GM13977 (cell line): ENCODE measurements around the gene OR2A12.
"Not testable (repeated sequence)": the region's sequence is repeated elsewhere in the genome, so short reads cannot be mapped to it uniquely, and the experiment has no call there.

Experiments
- DNase-seq: peaks from one replicate; pipeline ENCODE4 v3.0.0; 2012; ENCODE audit warnings: low spot score
- in situ Hi-C: fragments of 300-500 bp; cut with MboI; formaldehyde crosslinking; loops from one replicate; pipeline ENCODE4 v1.12.0; 2022; ENCODE audit warnings: low sequenced_read_pairs, low pct_unique_long_range_greater_than_20kb, mixed read lengths, inconsistent platforms; ENCODE audit not compliant: unreplicated experiment
- TF ChIP-seq, protein P1 (sequence below): IDR thresholded peaks from 2 replicates; pipeline ENCODE4 v1.5.1; 2012; ENCODE audit warnings: mild to moderate bottlenecking, control low read depth; ENCODE audit not compliant: insufficient read depth; ENCODE audit errors: extremely low read depth, missing control alignments

Gene OR2A12

DNA sequence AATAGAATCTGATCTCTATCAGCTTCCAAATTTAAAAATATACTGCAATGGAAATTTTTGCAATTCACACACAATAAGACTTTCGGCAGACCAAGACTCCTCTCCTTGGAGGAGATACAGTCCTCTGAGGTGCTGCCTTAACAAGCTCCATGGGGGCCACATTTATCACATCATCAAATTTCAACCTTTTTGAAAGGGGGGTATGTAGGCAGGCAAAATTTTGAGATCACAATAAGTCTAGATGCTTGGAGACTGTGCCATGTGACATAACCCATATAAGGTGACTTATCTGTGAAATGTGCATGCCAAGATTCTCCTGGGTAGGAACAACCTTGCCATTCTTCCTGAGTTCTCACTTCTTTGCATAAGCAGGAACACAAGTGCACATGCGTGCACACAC, at the start of gene OR2A12:
OR2A12 (plus strand) TSS at position 301 of the 400 bp plus-strand sequence. CDS start 8,830 bp downstream, outside the sequence.
- no peak for DNase-seq
- TF ChIP-seq, protein P1, sequence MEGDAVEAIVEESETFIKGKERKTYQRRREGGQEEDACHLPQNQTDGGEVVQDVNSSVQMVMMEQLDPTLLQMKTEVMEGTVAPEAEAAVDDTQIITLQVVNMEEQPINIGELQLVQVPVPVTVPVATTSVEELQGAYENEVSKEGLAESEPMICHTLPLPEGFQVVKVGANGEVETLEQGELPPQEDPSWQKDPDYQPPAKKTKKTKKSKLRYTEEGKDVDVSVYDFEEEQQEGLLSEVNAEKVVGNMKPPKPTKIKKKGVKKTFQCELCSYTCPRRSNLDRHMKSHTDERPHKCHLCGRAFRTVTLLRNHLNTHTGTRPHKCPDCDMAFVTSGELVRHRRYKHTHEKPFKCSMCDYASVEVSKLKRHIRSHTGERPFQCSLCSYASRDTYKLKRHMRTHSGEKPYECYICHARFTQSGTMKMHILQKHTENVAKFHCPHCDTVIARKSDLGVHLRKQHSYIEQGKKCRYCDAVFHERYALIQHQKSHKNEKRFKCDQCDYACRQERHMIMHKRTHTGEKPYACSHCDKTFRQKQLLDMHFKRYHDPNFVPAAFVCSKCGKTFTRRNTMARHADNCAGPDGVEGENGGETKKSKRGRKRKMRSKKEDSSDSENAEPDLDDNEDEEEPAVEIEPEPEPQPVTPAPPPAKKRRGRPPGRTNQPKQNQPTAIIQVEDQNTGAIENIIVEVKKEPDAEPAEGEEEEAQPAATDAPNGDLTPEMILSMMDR: no peak
- in situ Hi-C loops: no loop called here

GRCh38 chr7:144036302-144036885, 49.7 kb upstream of the OR2A12 start:
- TF ChIP-seq, protein P1: no peak
- in situ Hi-C loops: no loop called here
- no peak for DNase-seq

DNA sequence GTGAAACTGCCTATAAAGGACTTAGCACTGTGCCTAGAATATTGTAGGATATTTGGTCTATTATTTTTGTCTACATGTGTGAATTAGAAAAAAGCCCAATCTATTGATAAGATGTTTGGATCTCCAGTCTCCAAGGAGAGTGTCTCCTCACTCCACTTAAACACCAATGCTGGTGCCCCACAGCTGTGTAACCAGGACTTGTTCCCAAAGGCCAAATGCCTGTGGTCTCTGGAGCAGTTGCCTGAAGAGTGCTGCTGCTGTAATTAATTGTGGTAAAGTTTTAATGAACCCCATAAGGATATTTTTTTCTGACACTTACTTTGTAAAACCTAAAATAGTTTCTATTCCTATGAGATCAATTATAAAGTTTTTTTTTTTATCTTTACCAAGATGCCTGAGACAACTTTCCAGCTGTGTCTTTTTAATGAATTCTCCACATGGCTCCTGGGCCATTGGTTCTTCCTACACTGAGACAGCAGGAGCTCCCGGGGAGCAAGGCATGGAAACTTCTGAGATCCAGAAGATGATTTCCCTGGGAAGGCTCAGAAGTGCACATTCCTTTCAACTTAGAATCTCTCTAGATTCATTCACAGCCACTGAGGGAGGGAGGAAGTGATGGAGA, 48.6 kb upstream of the OR2A12 start:
- no peak for DNase-seq
- TF ChIP-seq, protein P1: no peak
- in situ Hi-C loops: no loop called here

DNA sequence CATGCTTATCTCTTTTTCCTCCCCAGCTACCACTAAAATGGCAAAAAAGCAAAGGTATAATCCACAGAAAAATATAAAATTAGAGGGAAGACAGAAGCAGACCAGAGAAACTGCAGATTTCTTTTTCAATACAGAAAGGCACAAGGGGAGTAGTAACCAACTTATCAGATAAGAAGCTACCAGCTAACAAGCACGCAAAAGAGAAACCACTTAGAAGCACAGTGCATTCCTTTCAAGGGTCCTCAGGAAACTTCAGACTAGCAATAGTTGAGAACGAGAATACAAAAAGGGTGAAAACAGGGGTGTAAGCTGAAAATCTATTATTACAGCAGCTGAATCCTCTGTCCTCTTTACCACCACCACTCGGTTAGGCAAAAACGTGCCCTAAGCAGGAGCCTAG, 47.2 kb upstream of the OR2A12 start:
- TF ChIP-seq, protein P1: no peak
- DNase-seq: no peak
- in situ Hi-C loops: no loop called here

GRCh38 chr7:144048648-144049047, 37.4 kb upstream of the OR2A12 start, which contains the start of gene OR2A5:
Gene OR2A5 (plus strand): TSS chr7:144048948. CDS start chr7:144050402, 1,454 bp downstream.
- in situ Hi-C loops: no loop called here
- TF ChIP-seq, protein P1: no peak
- no peak for DNase-seq

DNA sequence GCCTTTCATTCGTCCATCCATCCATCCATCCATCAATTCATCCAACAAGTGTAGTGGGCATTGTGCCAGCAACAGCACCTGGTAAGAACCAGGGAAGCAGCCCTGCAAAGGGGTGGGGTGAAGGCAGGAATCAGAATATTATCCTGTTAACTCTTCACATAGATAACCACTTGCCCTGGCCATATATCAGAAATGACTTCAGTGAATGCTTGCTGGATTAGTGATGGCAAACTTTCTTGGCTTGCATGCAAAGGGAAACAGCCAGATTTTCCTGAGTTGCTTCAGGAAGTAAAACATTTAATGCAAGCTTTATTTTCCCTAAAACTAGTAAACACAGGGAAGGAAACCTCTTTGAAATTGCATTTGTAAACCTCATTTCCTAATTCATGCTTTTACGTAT, 36.6 kb upstream of the OR2A12 start:
- DNase-seq: no peak
- in situ Hi-C loops: no loop called here
- TF ChIP-seq, protein P1: no peak

GRCh38 chr7:144050093-144050492, 36.0 kb upstream of the OR2A12 start:
- no peak for DNase-seq
- in situ Hi-C loops: no loop called here

DNA sequence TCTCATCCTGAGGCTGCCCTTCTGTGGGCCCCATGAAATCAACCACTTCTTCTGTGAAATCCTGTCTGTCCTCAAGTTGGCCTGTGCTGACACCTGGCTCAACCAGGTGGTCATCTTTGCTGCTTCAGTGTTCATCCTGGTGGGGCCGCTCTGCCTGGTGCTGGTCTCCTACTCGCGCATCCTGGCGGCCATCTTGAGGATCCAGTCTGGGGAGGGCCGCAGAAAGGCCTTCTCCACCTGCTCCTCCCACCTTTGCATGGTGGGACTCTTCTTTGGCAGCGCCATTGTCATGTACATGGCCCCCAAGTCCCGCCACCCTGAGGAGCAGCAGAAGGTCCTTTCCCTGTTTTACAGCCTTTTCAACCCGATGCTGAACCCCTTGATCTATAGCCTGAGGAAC, 35.2 kb upstream of the OR2A12 start:
- in situ Hi-C loops, DNase-seq: not testable (repeated sequence)

More at GRCh38 chr7:144050093-144050492, 36.0 kb upstream of the OR2A12 start:
- TF ChIP-seq, protein P1: no peak
